T-cell (primary cell): ENCODE measurements around the gene LBX1. TPM values are rescaled to one million over a fixed set of nuclear protein-coding genes. Genes with fewer than 3 reads are reported as not detected.
A peak's percentile ranks its signal among the peaks of the same experiment; 100 is the strongest.

ENCODE experiments used
- ATAC-seq, 4 experiments: fragments of 200-7000 bp in 3 of 4; fragments of 150-1000 bp in 1 of 4; cut with Tn5 transposase; replicated peaks in 1 of 4; 1 replicate in 3 of 4; 2 replicates in 1 of 4; pipeline ENCODE4 v1.10.0; 2021; ENCODE audit warnings: moderate library complexity in 3 of 4, mild to moderate bottlenecking in 2 of 4, moderate number of reproducible peaks in 1 of 4
- CTCF ChIA-PET, 2 donors: fragments of 300-600 bp; sonication (Branson Sonifier 250); formaldehyde crosslinking; loops; one replicate each; lab custom pipeline; 2022; ENCODE audit warnings: antibody characterized with exemption in 2 of 2; lab: Charles Lee
- POLR2A ChIA-PET, 2 donors: fragments of 300-600 bp; sonication (Branson Sonifier 250); formaldehyde crosslinking; loops; one replicate each; lab custom pipeline; 2022; ENCODE audit warnings: antibody characterized with exemption in 2 of 2; lab: Charles Lee
- DNase-seq, 35 experiments: peaks; one replicate each; pipeline versions ENCODE4 v3.0.0 to v3.0.0-alpha.2; 2013 to 2023
- H3K27ac ChIP-seq: one replicate; pipeline ENCODE4 v1.5.1; 2013; ENCODE audit warnings: low read length
- H3K27me3 ChIP-seq, 2 experiments: replicated peaks in 1 of 2; 1 replicate in 1 of 2; 2 replicates in 1 of 2; pipeline versions ENCODE4 v1.6.1 to v1.7.0; 2013; ENCODE audit warnings: low read length in 1 of 2, mixed read lengths in 1 of 2; ENCODE audit not compliant: control insufficient read depth in 2 of 2, insufficient read depth in 2 of 2; ENCODE audit errors: extremely low read depth in 1 of 2
- H3K36me3 ChIP-seq, 2 donors: 1 replicate in 1 of 2; 2 replicates in 1 of 2; pipeline versions ENCODE4 v1.6.1 to v1.7.0; 2013; ENCODE audit warnings: low read length in 1 of 2; ENCODE audit not compliant: control insufficient read depth in 2 of 2, insufficient read depth in 1 of 2; ENCODE audit errors: extremely low read depth in 1 of 2
- H3K4me1 ChIP-seq, 2 experiments: 1 replicate in 1 of 2; 2 replicates in 1 of 2; pipeline versions ENCODE4 v1.6.1 to v1.7.0; 2013; ENCODE audit warnings: low read length in 2 of 2, mixed read lengths in 1 of 2; ENCODE audit not compliant: insufficient read depth in 2 of 2, control insufficient read depth in 1 of 2; ENCODE audit errors: extremely low read depth in 1 of 2
- H3K4me3 ChIP-seq, 2 donors: 1 replicate in 1 of 2; 2 replicates in 1 of 2; pipeline versions ENCODE4 v1.5.1 to v1.7.0; 2013; ENCODE audit warnings: mild to moderate bottlenecking in 2 of 2, low read length in 1 of 2, moderate library complexity in 1 of 2; ENCODE audit not compliant: control insufficient read depth in 1 of 2; ENCODE audit errors: extremely low read depth in 1 of 2
- H3K9me3 ChIP-seq: 2 replicates; pipeline ENCODE4 v1.7.0; 2013
- H3K27ac Mint-ChIP-seq, 2 donors: one replicate each; pipeline ENCODE4 v1.8.0; 2020 to 2021; ENCODE audit warnings: mild to moderate bottlenecking in 2 of 2, mixed read lengths in 2 of 2
- H3K27me3 Mint-ChIP-seq, 2 donors: one replicate each; pipeline ENCODE4 v1.8.0; 2021 to 2022; ENCODE audit warnings: mixed read lengths in 2 of 2
- H3K36me3 Mint-ChIP-seq: one replicate; pipeline ENCODE4 v1.8.0; 2021; ENCODE audit warnings: mixed read lengths
- H3K4me1 Mint-ChIP-seq, 3 donors: one replicate each; pipeline ENCODE4 v1.8.0; 2020 to 2022; ENCODE audit warnings: mixed read lengths in 3 of 3, mild to moderate bottlenecking in 1 of 3
- H3K4me3 Mint-ChIP-seq, 3 donors: one replicate each; pipeline ENCODE4 v1.8.0; 2020 to 2022; ENCODE audit warnings: mild to moderate bottlenecking in 3 of 3, mixed read lengths in 3 of 3, moderate library complexity in 3 of 3
- H3K9me3 Mint-ChIP-seq, 3 donors: one replicate each; pipeline ENCODE4 v1.8.0; 2020 to 2022; ENCODE audit warnings: mixed read lengths in 3 of 3
- WGBS: methylation state at CpG from one replicate; pipeline ENCODE4 v1.1.5; 2013; ENCODE audit warnings: missing lambda C conversion rate; ENCODE audit not compliant: insufficient coverage; 5-methylcytosine and 5-hydroxymethylcytosine counted together
- total RNA-seq, 35 experiments: library from RNA in 6 of 35; stranded (reverse) in 6 of 35; fragments of 120-200 nt in 1 of 35; gene quantifications; one replicate each; pipeline versions ENCODE4 v1.2.1 to v1.2.4 and lab custom pipeline; 2013 to 2026

LBX1 gene
- total RNA-seq, 5 donors from 2014 or later (not counting 1 experiment from before 2014, with no cell fraction given) = not detected

GRCh38 chr10:101224060-101224909 is 5.0 kb downstream of the LBX1 start:
- Mint-ChIP-seq H3K4me3 (peak overlapping the region in 1 of 3 donors; percentile 80), H3K36me3 (no peaks in the 10 kb centered on the region), H3K4me1 (peaks cover 40 to 51% (median 45%) of the 10 kb centered on the region in 3 donors), H3K27ac (peak overlapping the region in 1 of 2 donors; percentile 48), H3K9me3 (no peaks in the 10 kb centered on the region), H3K27me3 (peaks cover 68 to 79% of the 10 kb centered on the region in 2 donors)
- H3K9me3 ChIP-seq = no peaks in the 10 kb centered on the region
- peaks cover 16 to 60% of the 10 kb centered on the region in 2 experiments for H3K4me1 ChIP-seq
- no peak overlapping the region for H3K4me3 ChIP-seq
- no peaks in the 10 kb centered on the region for H3K36me3 ChIP-seq
- WGBS = 13% methylated on average over 68 of the region's 71 CpGs
- ATAC-seq (no peak), DNase-seq (no peak)
- ChIA-PET CTCF (interaction anchor here in 1 of 2 donors (1.0 kb wide), 1 partner anchor 10 kb away, joined by 3 read pairs; no protein-coding TSS in a partner anchor), POLR2A (no interaction called here)
- no peak overlapping the region for H3K27ac ChIP-seq
- peaks cover 32 to 94% of the 10 kb centered on the region in 2 experiments for H3K27me3 ChIP-seq

- no peaks in the 10 kb centered on the region for H3K36me3 ChIP-seq
- Mint-ChIP-seq H3K4me1 (peaks cover 40 to 50% (median 45%) of the 10 kb centered on the region in 3 donors), H3K4me3 (peak overlapping the region; percentile 34 to 61 (median 50)), H3K9me3 (no peaks in the 10 kb centered on the region), H3K27ac (peak overlapping the region in 1 of 2 donors; percentile 48), H3K27me3 (peaks cover 71 to 84% of the 10 kb centered on the region in 2 donors), H3K36me3 (no peaks in the 10 kb centered on the region)
- ChIA-PET POLR2A (no interaction called here), CTCF (interaction anchor here in 1 of 2 donors (1.0 kb wide), 1 partner anchor 9 kb away, joined by 3 read pairs; no protein-coding TSS in a partner anchor)
- peaks cover 33 to 96% of the 10 kb centered on the region in 2 experiments for H3K27me3 ChIP-seq
- no peaks in the 10 kb centered on the region for H3K9me3 ChIP-seq
- 14% methylated on average over 43 of the region's 50 CpGs for WGBS
- H3K4me3 ChIP-seq = peak overlapping the region in 1 of 2 donors; percentile 27
- peak in 1 of 35 experiments; percentile 20 for DNase-seq
- no peak overlapping the region for H3K27ac ChIP-seq
- no peak for ATAC-seq
- H3K4me1 ChIP-seq = peaks cover 14 to 56% of the 10 kb centered on the region in 2 experiments
These were observed 5.8 kb downstream of the LBX1 start for GRCh38 chr10:101223274-101224059.

GRCh38 chr10:101222683-101223273 is 6.5 kb downstream of the LBX1 start:
- CTCF ChIA-PET = interaction anchor here in 1 of 2 donors (1.0 kb wide), 1 partner anchor 8 kb away, joined by 3 read pairs; no protein-coding TSS in a partner anchor
- peaks cover 38 to 49% (median 45%) of the 10 kb centered on the region in 3 donors for H3K4me1 Mint-ChIP-seq
- ATAC-seq (peak in 1 of 4 experiments; percentile 28), DNase-seq (peak in 1 of 35 experiments; percentile 14)
- peaks cover 14 to 57% of the 10 kb centered on the region in 2 experiments for H3K4me1 ChIP-seq
- H3K27ac ChIP-seq = no peak overlapping the region
- peaks cover 33 to 96% of the 10 kb centered on the region in 2 experiments for H3K27me3 ChIP-seq
- peak overlapping the region; percentile 34 to 61 (median 50) for H3K4me3 Mint-ChIP-seq
- peaks cover 70 to 86% of the 10 kb centered on the region in 2 donors for H3K27me3 Mint-ChIP-seq
- H3K36me3 ChIP-seq = no peaks in the 10 kb centered on the region
- no peaks in the 10 kb centered on the region for H3K36me3 Mint-ChIP-seq
- peak overlapping the region in 1 of 2 donors; percentile 27 for H3K4me3 ChIP-seq
- no peak overlapping the region for H3K27ac Mint-ChIP-seq
- H3K9me3 ChIP-seq = no peaks in the 10 kb centered on the region
- POLR2A ChIA-PET = interaction anchor here in 1 of 2 donors (0.7 kb wide), 1 partner anchor 224 kb away, joined by 3 read pairs; no protein-coding TSS in a partner anchor
- WGBS = 3% methylated on average over 38 of the region's 42 CpGs
- no peaks in the 10 kb centered on the region for H3K9me3 Mint-ChIP-seq

GRCh38 chr10:101221963-101222531 is 7.2 kb downstream of the LBX1 start:
- 26% methylated on average over 3 of the region's 9 CpGs for WGBS
- DNase-seq = no peak
- Histone ChIP-seq H3K4me3 (no peak overlapping the region), H3K27ac (no peak overlapping the region), H3K9me3 (no peaks in the 10 kb centered on the region), H3K4me1 (peaks cover 14 to 57% of the 10 kb centered on the region in 2 experiments), H3K36me3 (no peaks in the 10 kb centered on the region), H3K27me3 (peaks cover 33 to 96% of the 10 kb centered on the region in 2 experiments)
- POLR2A ChIA-PET = interaction anchor here in 1 of 2 donors (0.7 kb wide), 1 partner anchor 224 kb away, joined by 3 read pairs; no protein-coding TSS in a partner anchor
- H3K27ac Mint-ChIP-seq = peak overlapping the region in 1 of 2 donors; percentile 30
- no peaks in the 10 kb centered on the region for H3K36me3 Mint-ChIP-seq
- no peaks in the 10 kb centered on the region for H3K9me3 Mint-ChIP-seq
- H3K4me1 Mint-ChIP-seq = peaks cover 39 to 50% (median 45%) of the 10 kb centered on the region in 3 donors
- no peak for ATAC-seq
- H3K4me3 Mint-ChIP-seq = peak overlapping the region in 1 of 3 donors; percentile 39
- CTCF ChIA-PET = no interaction called here
- peaks cover 70 to 88% of the 10 kb centered on the region in 2 donors for H3K27me3 Mint-ChIP-seq

- H3K36me3 Mint-ChIP-seq = no peaks in the 10 kb centered on the region
- ATAC-seq (no peak), DNase-seq (peak in 1 of 35 experiments; percentile 20)
- peaks cover 41 to 53% (median 48%) of the 10 kb centered on the region in 3 donors for H3K4me1 Mint-ChIP-seq
- 9% methylated on average over 5 of the region's 5 CpGs for WGBS
- Histone ChIP-seq H3K9me3 (no peaks in the 10 kb centered on the region), H3K27me3 (peaks cover 35 to 96% of the 10 kb centered on the region in 2 experiments), H3K4me3 (no peak overlapping the region), H3K4me1 (peaks cover 13 to 57% of the 10 kb centered on the region in 2 experiments), H3K36me3 (no peaks in the 10 kb centered on the region), H3K27ac (no peak overlapping the region)
- ChIA-PET POLR2A (no interaction called here), CTCF (no interaction called here)
- no peaks in the 10 kb centered on the region for H3K9me3 Mint-ChIP-seq
- no peak overlapping the region for H3K4me3 Mint-ChIP-seq
- H3K27ac Mint-ChIP-seq = no peak overlapping the region
- H3K27me3 Mint-ChIP-seq = peaks cover 73 to 91% of the 10 kb centered on the region in 2 donors
These were observed 7.7 kb downstream of the LBX1 start for GRCh38 chr10:101221549-101221948.
